GM12878 (cell line): Measurements from ENCODE around the gene METRNL.

ENCODE experiments used
- MXI1 ChIP-seq: fragments of 150-350 bp; IDR thresholded peaks from 2 replicates; pipeline ENCODE4 v1.6.1; 2011; ENCODE audit warnings: low read depth, mild to moderate bottlenecking, inconsistent platforms, low read length, improper control_type of control experiment
- NRF1 ChIP-seq: conservative IDR thresholded peaks from 2 replicates; pipeline ENCODE4 v1.6.1; 2011; ENCODE audit warnings: mild to moderate bottlenecking, low read depth, low read length, improper control_type of control experiment
- POLR2A ChIP-seq: IDR thresholded peaks from 2 replicates; pipeline ENCODE4 v1.6.1; 2011; ENCODE audit warnings: low read depth, mild to moderate bottlenecking, low read length
- STAT3 ChIP-seq: IDR thresholded peaks from 2 replicates; pipeline ENCODE4 v1.6.1; 2011; ENCODE audit warnings: low read depth, low read length, improper control_type of control experiment

DNA sequence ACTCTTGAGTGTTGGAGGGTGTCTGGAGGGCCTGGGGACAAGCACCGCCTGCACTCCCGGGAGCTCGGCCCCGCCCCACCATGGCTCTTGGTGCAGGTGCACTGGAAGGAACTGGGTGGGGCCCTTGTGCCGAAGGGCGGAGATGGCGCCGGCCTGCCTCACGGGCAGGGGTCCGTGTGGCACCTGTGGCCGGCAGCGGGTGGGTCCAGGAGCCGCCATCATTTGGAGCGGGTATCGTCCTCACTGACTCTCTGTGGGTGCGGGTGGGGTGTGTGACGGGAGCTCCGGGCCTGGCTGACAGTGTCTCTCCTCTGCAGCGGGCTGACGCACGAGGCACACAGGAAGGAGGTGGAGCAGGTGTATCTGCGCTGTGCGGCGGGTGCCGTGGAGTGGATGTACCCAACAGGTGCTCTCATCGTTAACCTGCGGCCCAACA is 5.2 kb downstream of the METRNL start:
- no peak for TF ChIP-seq NRF1
- TF ChIP-seq MXI1, result no peak
- no peak for TF ChIP-seq POLR2A
- TF ChIP-seq STAT3, result no peak
